IPS-18c (cell line): ENCODE measurements around the gene GDF3.
"Not testable (repeated sequence)": the region's sequence is repeated elsewhere in the genome, so short reads cannot be mapped to it uniquely, and the experiment has no call there.

Source experiments
- H3K4me3 ChIP-seq: 2 replicates; pipeline ENCODE4 v1.7.0; 2013; ENCODE audit warnings: low read depth, mild to moderate bottlenecking, low read length, moderate library complexity; ENCODE audit not compliant: insufficient read depth
- H3K9me3 ChIP-seq: one replicate; pipeline ENCODE4 v1.6.1; 2013; ENCODE audit warnings: mild to moderate bottlenecking, low read length, moderate library complexity; ENCODE audit not compliant: control insufficient read depth, insufficient read depth

The GDF3 gene

GRCh38 chr12:7695566-7696197 lies at the start of gene GDF3:
Gene GDF3 (minus strand): TSS chr12:7695775. CDS start chr12:7695728, 47 bp downstream.
- Histone ChIP-seq H3K9me3 (no peaks in the 10 kb centered on the region), H3K4me3 (no peak within 1 kb of the TSS)

DNA sequence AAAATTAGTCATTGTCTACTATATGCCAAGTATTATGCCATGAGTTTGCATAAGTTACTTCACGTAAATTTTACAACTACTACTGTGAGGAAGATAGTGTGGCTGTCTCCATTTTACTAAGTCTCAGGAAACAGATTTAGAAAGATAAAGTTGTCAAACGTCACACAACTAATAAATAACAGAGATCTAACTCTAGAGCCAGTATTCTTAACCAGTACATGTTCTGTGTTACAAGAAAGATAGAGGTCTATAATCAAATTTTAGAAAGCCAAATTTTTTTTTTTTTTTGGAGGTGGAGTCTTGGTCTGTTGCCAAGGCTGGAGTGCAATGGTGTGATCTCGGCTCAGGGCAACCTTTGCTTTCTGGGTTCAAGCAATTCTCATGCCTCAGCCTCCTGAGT lies 37.4 kb upstream of the GDF3 start:
- H3K9me3 ChIP-seq, result no peaks in the 10 kb centered on the region
- H3K4me3 ChIP-seq, result no peak overlapping the region

DNA sequence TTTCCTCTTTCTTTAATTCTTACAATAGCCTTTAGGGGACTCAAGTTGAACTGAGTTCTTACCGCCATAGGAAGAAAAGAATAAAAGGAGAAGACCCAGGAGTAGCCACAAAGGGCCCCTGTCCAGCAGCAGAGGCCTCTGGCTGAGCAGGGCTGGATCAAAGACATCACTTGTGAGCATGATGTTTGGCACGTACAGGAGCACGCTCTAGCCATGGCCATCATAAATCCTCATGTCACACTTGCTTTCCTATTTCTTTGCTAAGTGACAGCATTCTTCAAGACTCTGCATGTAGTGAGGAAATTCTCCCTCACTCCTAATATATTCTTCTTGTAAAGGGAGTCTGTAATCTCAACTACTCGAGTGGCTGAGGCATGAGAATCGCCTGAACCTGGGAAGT lies 35.9 kb upstream of the GDF3 start:
- H3K4me3 ChIP-seq, result no peak overlapping the region
- no peaks in the 10 kb centered on the region for H3K9me3 ChIP-seq

DNA sequence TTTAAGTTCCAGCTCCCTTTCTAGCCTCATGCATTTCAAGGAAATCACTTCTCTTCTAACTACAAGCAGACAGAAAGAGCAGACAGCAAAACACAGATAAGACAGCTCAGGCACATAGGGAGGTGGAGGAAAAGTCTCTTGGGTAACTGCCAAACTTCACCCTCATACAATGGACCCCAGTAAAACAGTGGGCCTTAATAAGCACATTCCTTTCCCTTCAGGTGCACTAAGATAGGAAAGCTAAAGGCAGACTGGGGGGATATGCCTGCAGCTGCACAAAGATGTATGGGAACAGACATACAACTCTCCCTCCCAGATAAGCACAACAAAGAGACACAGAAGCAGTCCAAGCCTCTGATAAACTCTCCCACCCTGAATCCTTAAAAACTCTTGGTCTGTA lies 35.4 kb upstream of the GDF3 start:
- H3K9me3 ChIP-seq, H3K4me3 ChIP-seq: not testable (repeated sequence)

DNA sequence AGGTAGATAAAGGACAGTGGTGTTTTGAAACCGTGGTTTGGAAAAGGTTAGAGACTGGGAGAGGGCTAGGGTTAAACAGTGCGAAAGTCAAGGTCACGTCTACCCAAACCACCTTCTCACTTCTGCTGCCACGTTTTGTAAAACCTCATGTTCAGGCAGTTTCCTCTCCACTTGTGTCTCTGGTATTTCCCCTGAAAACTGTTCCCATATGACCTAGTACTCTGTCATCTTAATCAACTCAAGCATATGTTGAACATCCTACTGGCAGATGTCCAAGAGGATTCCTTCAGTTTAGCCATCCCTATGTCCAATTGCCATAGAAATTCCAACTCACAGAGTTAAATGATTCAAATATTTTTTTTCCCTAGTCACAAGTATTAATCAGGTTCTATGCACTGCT lies 34.2 kb upstream of the GDF3 start:
- Histone ChIP-seq H3K4me3 (no peak overlapping the region), H3K9me3 (no peaks in the 10 kb centered on the region)

GRCh38 chr12:7723926-7724325 lies 28.4 kb upstream of the GDF3 start:
- Histone ChIP-seq H3K4me3 (no peak overlapping the region), H3K9me3 (no peaks in the 10 kb centered on the region)

DNA sequence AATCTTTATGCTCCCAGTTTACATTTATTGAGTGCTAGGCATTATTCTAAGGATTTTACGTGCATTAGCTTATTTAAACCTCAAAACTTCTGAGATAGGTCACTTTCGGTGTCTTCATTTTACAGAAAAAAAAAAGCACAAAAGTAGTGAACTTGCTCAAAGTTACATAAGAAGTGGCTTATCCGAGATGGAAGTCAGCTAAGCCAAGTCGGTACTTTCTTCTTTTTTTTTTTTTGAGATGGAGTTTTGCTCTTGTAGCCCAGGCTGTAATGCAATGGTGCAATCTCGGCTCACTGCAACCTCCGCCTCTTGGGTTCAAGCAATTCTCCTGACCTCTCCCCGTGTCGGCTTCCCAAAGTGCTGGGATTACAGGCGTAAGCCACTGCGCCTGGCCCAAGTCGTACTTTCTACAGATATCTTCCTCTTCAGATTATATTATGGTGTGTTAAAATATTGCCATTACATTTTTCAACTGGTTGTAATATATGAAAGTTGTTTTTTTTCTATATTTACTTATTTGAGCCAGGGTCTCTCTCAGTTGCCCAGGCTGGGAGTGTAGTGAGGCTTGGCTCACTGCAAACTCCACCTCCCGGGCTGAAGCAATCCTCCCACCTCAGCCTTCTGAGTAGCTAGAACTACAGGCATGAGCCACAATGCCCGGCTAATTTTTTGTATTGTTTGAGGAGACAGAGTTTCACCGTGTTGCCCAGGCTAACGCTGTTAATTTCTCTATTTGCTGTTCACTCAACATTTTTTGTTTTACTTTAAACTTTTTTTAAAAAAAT lies 24.6 kb upstream of the GDF3 start:
- Histone ChIP-seq H3K4me3 (no peak overlapping the region), H3K9me3 (no peaks in the 10 kb centered on the region)

DNA sequence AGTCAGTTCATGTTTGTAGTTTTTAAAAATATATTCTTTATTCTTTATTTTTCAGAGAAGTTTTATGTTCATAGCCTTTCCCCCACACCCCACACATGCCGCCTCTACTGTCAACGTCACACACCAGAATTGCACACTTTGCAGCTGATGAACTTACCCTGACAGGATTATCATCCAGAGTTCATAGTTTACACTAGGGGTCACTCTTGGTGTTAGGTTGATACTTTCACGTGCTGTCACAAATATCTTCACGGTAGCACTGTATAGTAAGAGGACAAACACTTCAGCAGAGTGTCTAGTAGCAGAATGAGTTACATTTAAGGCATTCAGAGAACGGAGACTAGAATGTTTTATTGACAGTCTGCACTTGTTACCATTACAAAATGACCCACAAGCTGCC lies 20.8 kb upstream of the GDF3 start:
- H3K9me3 ChIP-seq, result no peaks in the 10 kb centered on the region
- no peak overlapping the region for H3K4me3 ChIP-seq

DNA sequence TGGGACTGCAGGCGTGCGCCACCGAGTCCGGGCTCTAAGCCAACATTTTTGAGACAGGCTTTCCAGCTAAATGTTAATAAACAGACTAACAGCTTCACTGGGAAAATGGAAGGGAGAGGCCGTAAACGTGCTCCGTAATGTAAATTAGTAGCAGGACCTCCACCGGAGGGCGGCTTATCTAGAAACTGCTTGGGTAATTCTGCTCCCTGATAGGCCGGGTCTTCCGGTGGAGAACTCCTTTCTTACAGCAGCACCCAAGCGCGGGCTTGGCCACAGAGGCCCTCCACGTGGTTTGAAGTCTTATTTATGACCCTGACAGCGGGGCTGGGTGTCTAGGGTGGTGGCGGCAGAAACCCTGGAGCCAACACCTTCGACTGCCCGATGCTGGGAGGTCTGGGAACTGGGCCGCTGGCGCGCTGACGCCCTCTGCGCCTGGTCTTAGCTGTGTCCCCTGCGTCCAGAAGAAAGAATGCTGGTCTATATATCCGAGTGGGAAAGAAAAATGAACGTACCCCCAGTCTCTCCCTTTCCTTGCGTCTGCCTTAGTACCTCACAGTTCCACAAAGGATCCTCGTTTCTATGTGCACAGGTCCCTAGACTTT lies 17.4 kb upstream of the GDF3 start:
- H3K9me3 ChIP-seq, result no peaks in the 10 kb centered on the region
- no peak overlapping the region for H3K4me3 ChIP-seq

DNA sequence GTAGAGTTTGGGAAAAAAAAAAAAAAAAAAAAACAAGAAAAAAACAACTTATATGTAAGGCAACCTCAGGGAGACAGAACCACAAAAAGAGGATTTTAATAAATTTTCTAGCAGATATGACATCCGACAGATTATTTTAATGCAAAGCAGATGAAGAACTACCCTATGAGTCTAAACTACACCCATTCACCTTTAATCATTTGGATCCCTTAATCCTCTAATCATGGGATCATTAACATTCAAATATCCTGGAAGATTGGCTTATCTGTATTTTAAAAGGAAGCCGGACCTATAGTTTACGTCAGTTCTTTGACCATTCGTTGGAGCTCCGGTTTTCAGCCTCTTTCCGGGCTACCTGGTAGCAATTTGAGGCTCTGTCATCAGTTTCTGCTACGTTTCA lies 15.6 kb upstream of the GDF3 start, which contains the start of gene DPPA3:
Gene DPPA3 (plus strand): TSS at position 301 of the 400 bp plus-strand sequence. CDS start 138 bp downstream, outside the sequence.
- Histone ChIP-seq H3K4me3 (no peak within 1 kb of the TSS), H3K9me3 (no peaks in the 10 kb centered on the region)

DNA sequence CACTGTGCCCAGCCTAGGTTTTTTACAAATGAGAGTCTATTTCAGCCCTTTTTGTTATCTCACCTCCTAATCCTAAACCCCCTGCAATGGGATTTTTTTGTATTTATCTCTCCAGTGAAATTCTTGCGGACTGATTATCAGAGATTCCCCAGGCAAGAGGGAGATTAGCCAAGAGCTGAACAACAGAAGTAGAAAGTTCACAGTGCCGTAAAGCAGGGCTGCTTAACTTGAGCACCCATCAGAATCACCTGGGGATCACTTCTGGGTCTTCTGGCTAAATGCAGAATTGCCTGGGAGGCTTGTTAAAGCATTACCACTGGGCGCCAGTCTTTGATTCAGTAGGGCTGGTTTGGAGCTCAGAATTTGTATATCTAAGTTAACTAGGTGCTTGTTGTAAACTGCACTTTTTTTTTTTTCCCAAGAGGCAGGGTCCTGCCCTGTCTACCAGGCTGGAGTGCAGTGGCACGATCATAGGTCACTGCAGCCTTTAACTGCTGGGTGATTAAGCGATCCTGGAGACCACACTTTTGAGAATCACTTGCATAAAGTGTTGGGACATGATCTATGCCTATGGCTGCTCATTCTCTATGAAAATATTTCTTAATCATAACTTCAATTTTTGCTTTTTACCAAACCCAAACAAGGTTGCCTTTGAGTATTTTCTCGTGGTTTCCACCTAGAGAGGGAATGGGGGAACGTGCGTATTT lies 14.5 kb upstream of the GDF3 start:
- no peak overlapping the region for H3K4me3 ChIP-seq
- no peaks in the 10 kb centered on the region for H3K9me3 ChIP-seq

GRCh38 chr12:7705846-7706245 lies 10.3 kb upstream of the GDF3 start:
- Histone ChIP-seq H3K4me3 (no peak overlapping the region), H3K9me3 (no peaks in the 10 kb centered on the region)

GRCh38 chr12:7695237-7695560 lies 376 bp downstream of the GDF3 start:
- no peaks in the 10 kb centered on the region for H3K9me3 ChIP-seq

DNA sequence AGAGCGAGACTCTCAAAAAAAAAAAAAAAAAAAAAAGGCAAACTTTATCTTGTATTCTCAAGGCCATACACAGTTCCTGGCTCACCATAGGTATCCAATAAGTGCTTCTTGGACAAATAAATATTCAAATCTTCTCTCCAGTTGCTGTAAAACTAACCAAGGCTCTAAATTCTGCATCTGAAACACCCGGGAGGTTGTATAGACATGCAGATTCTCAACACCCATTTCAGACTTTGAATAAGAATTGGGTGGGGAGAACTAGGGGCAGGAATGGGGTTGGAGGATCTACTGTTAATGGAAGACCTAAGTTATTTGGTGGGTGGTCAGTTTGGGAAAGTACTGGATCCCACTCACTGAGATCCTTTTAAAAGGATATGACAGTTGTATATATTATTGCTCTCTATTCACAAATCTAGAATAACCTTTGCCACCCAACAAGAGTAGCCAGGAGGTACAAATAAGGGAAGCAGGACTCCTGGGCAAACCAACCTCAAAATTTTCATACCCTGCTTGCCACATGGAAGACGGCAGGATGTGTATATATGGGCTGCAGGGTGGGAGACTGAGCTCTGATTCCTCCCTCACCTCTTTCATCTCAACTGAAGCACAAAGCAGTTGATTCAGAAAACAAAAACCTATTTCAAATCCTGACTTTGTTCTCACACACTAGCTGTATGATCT lies 879 bp downstream of the GDF3 start:
- no peak overlapping the region for H3K4me3 ChIP-seq
- H3K9me3 ChIP-seq, result no peaks in the 10 kb centered on the region

More at GRCh38 chr12:7695237-7695560, 376 bp downstream of the GDF3 start:
- no peak overlapping the region for H3K4me3 ChIP-seq

DNA sequence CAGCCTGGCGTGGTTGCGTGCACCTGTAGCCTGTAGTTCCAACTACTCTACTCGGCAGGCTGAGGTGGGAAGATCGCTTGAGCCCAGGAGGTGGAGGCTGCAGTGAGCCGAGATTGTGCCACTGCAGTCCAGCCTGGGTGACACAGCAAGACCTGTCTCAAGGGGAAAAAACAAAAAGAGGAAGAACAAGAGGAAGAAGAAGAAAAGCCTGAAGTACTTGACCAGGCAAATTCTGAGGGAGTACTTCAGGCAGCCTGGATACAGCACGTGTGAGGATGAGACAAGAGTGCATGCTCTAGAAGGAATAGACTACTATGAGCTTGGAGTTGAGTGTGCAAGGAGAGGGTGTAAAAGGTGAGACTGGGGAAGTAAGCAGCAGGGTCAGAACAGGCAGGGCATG lies 1.8 kb downstream of the GDF3 start:
- Histone ChIP-seq H3K9me3 (no peaks in the 10 kb centered on the region), H3K4me3 (no peak overlapping the region)

DNA sequence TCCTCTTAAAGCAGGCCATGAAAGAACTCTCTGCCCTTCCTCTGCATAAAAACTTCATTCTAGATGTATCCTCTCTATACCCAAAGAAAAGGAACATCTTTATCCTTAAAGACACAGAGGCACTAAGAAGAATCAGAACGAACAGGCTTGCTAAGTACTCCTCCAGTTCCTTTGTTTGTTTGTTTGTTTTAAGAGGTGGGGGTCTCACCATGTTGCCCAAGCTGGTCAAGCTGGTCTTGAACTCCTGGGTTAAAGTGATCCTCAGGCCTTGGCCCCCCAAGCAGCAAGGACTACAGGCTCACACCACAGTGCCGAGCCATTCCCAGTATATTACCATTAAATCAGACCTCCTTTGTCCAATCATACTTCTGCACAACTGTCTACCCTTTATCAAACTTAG lies 14.0 kb downstream of the GDF3 start:
- H3K9me3 ChIP-seq, result no peaks in the 10 kb centered on the region
- no peak overlapping the region for H3K4me3 ChIP-seq

- H3K4me3 ChIP-seq, result no peak overlapping the region
- H3K9me3 ChIP-seq, result no peaks in the 10 kb centered on the region
These were observed 16.1 kb downstream of the GDF3 start for GRCh38 chr12:7679251-7680045.
